Skin of body (tissue), 3 donors: ENCODE data around the gene RUNDC1. TPM values are rescaled to one million over a fixed set of nuclear protein-coding genes. Genes with fewer than 3 reads are reported as not detected.

Source experiments
- DNase-seq: peaks from one replicate; lab custom pipeline; 2025; lab: John Stamatoyannopoulos, UW
- small RNA-seq: library from RNA; depleted of rRNA; stranded (forward); fragments of <200 nt; gene quantifications from one replicate; pipeline ENCODE3, GENCODE V24; 2014; ENCODE audit warnings: low replicate concordance
- total RNA-seq: library from RNA; depleted of rRNA; stranded (reverse); fragments of >200 nt; gene quantifications from one replicate; pipeline ENCODE4 v1.2.3, GENCODE V29; 2014

Gene RUNDC1
- total RNA-seq, 1 donor from 2014 or later: 7.1 TPM

DNA sequence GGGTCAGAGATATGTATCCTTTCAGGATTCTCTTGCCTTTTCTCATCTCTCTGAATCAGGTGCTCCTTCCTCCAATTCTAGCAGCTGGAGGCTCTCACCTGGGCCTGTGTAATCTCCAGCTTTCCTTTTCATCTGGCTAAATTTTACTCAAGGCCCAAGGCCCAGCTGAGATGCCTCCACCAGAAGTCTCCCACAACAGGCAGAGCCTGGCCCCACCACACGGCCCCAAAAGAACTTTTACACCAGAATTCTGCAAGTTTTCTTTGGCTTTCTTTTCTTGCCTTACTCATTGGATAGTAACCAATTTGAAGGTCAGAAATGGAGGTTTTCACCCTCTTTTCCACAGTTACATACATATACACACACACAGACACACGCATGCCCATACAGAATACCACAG, 59.3 kb downstream of the RUNDC1 start:
- DNase-seq: no peak

DNA sequence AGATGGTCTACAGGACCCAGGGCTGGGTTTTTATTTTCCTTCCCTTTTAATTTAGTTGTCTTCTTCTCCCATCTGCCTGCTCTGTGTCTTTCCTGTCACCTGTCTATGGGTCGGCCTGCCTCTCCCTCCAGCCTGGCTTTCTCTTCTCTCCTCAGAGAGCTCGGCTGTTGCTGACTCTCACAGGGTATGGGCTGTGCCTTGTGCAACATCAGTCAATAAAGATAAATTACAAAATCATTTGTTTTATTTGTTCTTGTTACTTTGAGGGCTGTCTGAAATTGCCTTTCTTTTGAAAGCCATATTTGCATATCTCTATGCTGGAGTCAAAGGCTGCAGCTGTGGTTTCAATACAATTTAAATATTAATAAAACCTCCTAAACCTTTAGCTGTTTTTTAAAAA, 60.3 kb downstream of the RUNDC1 start:
- DNase-seq: no peak

DNA sequence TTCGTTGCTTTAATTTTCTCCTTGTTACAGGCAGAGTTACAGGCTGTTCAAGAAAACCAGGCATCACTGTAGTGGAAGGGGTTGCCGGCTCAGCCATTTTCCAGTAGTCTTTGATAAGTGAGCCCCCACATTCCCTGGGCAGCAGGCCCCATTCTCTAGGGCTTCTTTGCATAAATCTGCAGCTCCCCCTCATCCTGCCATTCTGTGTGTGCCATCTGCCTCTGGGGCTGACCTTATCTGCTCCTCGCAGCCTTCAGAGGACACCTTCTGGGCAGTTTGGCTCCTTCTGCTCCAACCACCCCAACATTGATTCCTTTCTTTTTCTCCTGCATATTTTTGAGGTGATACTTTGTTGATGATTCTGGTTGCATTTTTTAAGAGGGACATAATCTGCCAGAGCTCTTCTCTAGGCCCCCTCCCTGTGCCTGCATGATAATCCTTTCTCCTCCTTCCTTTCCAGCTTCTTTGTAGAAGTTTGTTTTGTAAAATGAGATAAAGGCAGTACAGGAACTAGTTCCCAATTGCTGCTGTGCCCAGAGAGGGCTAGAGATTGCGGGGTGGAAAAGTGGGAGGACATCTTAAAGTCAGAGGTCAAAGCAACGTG, 61.8 kb downstream of the RUNDC1 start:
- no peak for DNase-seq

Small RNA genes within 50 kb of the gene (small RNA-seq; reads per million reads assigned to genes)
- gene AARSD1: not detected
- gene RF00561: not detected

Other genes with a start within 250 kb of the RUNDC1 start
- gene EZH1, start 235.5 kb upstream of the RUNDC1 start, total RNA-seq: 29.8 TPM
- 16.4 TPM for gene RAMP2, start 219.3 kb upstream of the RUNDC1 start, total RNA-seq
- 33.3 TPM for gene VPS25, start 207.1 kb upstream of the RUNDC1 start, total RNA-seq
- gene WNK4, start 200.0 kb upstream of the RUNDC1 start, total RNA-seq: 0.59 TPM
- gene COA3, start 181.9 kb upstream of the RUNDC1 start, total RNA-seq: 41.6 TPM
- gene CNTD1, start 181.7 kb upstream of the RUNDC1 start, total RNA-seq: 0.20 TPM
- gene BECN1, start 156.3 kb upstream of the RUNDC1 start, total RNA-seq: 68.6 TPM
- gene PSME3, start 147.2 kb upstream of the RUNDC1 start, total RNA-seq: 33.9 TPM
- 0.79 TPM for gene AOC2, start 136.0 kb upstream of the RUNDC1 start, total RNA-seq
- 38.1 TPM for gene AOC3, start 129.4 kb upstream of the RUNDC1 start, total RNA-seq
- not detected for gene G6PC1, start 79.8 kb upstream of the RUNDC1 start, total RNA-seq
- 27.5 TPM for gene AARSD1, start 16.1 kb upstream of the RUNDC1 start, total RNA-seq
- 4.8 TPM for gene PTGES3L, start 485 bp upstream of the RUNDC1 start, total RNA-seq
- 1,283 TPM for gene RPL27, start 17.9 kb downstream of the RUNDC1 start, total RNA-seq
- gene IFI35, start 26.2 kb downstream of the RUNDC1 start, total RNA-seq: 7.2 TPM
- 43.9 TPM for gene VAT1, start 41.8 kb downstream of the RUNDC1 start, total RNA-seq
- gene RND2, start 44.7 kb downstream of the RUNDC1 start, total RNA-seq: 0.79 TPM
- 21.5 TPM for gene BRCA1, start 144.8 kb downstream of the RUNDC1 start, total RNA-seq
- gene NBR1, start 190.6 kb downstream of the RUNDC1 start, total RNA-seq: 80.4 TPM
- 5.0 TPM for gene TMEM106A, start 231.3 kb downstream of the RUNDC1 start, total RNA-seq
- gene CCDC200, start 248.1 kb downstream of the RUNDC1 start, total RNA-seq: not detected